HG03095 (cell line): ENCODE results near the gene HDAC4.

Experiments used
- ATAC-seq: cut with Tn5 transposase; IDR thresholded peaks from one replicate; pipeline ENCODE4 v1.9.1; 2021; ENCODE audit warnings: moderate library complexity; ENCODE audit not compliant: unreplicated experiment

HDAC4 gene

DNA sequence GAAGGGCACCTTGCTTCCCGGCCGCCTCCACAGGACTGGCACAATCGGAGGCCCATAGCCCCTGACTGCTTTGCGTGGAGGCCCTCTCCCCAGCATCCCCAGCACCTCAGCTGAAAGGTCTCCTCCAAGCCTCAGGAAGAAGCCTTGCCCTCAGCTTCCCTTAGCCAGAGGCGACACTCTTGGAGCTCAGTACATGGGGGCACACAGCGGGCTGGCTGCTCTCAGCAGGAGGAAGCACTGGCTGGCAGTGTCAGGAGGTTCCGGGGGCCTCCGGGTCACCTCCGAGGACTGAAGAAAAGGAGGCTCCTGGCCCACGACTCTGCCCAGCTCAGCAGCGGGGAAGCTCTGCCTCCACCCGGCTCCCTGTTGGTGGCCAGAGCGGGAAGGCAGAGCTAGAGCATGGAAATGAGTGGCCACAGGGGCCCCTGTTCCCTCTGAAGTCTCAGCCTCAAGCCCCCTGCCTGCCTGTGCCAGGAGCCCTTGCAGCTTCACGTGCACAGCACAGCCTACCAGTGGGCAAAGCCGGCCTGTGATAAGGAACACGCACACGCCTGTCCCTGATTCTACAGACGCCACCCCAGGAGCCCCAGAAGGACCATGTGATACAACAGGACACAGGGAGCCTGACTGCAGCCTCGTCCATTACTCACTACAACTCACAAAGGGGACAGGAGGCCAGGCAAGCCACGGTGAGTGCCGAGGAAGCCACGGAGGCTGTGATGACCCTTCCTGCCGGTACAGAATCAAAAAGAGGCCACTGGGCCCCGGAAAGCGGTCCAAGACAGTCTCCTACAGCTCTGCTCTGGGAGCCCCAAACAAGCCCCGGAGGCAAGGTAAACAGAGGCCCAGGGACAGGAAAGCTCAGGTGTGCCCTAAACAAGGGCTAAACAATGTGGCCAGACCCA, 15.5 kb downstream of the HDAC4 start:
- ATAC-seq, result no peak

- ATAC-seq, result no peak
Observed at GRCh38 chr2:239383759-239384156, 17.1 kb downstream of the HDAC4 start.

DNA sequence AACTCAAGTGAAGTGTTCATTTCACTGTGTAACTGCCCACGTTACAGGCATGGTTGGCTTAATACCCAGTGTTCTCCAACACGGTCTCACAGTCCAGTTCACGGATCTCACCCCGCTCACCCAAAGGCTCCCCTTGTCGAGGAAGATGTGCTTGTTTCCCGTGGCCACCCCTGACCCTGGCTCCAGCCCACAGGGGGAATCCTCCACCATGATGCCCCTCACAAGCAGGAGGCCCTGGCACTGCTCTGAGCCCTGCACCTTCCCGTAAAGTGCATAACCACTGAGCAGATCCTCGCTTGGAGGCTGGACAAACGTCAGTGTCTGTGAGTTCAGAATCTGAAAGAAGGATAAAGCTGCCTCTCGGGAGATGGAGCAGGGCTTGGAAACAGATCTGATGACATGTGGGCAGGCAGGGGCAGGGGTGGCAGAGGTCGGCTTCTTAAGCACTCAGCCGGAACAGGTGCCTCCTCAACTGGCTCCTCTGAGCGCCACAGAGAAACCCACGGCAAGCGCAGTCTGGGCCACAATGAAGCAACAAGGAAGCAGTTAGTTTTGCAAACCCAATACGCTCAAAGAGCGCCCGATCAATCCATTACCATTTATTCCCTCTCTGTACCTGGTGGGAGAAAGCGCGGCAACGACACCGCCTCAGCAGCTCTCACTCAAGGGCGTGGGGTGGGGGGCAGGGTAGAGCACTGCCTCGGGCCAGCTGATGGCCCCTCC, 17.6 kb downstream of the HDAC4 start:
- no peak for ATAC-seq

DNA sequence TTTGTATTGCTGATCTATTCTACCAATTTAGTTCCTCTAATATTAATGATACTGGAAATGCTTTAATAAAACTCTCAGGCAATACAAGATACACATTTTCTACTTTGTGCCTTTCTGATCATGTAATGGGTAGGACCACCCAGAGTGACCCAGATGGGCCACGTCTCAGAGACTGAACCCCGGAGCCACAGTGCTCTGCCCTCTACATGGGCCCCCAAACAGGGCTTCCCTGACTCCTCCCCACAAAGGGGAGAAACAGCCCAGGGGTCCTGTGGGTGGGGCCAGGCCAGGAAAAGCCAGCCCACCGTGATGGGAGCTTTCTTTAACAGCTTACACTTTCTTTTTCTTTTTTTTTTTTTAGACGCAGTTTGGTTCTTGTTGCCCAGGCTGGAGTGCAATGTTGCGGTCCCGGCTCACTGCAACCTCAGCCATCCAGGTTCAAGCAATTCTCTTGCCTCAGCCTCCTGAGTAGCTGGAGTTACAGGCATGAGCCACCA, 18.4 kb downstream of the HDAC4 start:
- ATAC-seq, result no peak

- ATAC-seq, result peak; percentile 56
Observed at GRCh38 chr2:239381709-239382134, 19.1 kb downstream of the HDAC4 start.

DNA sequence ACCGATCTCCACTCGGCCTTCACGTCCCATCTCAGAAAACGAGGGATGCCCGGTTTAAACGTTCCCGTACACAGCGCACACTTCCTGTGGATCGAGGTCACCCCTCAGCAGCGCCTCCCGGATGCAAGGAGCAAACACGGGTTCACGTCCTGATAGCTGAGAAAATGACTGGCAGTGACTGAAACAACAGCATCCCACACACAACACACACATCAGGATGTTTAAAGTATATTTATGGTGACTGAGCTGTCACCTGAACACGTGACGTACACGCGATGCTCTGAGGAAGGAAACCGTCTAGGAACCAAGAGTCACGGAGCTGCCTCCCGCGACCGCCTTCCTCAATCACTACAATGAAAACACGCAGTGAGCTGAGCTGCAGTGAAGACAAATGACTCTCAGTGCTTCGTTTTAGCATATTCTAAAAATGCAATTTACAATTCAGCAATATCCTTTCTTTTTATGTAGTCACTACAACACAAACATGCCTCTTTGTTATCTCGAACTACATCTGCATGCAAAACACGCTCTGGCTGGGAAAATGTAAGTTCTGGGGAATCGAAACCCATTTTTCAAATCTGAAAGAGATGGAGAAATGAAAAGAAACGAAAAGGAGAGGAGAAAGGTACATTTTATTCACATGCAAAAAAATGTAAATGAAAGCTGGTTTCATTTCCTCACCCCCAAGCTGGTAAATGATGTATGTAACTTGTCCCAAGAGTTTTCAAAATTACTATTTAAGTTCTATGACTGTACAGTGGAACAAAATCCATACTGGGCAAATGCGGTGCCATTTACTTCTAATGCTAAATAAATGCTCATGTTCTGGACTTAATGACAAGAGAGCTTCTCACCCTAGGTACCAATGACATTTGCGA, 19.8 kb downstream of the HDAC4 start:
- ATAC-seq, result peak; percentile 34

DNA sequence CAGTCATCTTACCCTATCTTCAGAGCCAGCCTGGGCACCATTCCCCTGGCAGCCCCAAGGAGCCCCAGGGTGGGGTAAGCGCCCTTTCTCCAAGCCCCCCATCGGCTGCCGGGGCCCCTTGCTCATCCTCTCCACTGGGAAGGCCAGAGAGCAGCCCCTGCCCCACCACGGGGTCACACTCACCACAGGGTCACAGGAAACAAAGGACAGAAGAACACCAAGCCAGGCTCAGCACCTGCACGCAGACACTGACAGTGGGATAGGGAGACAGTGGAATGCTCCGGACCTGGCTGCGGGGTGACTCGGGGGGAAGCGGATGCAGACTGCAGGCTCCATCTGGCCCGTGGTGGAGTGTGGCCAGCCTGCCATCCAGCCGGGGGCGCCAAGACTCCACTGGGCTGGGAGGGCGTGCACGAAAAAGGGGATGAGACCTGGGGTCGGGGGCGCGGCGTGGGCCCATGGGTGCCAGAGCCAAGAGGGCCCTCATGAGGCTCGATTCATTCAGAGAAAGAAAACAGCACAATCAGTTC, 21.1 kb downstream of the HDAC4 start:
- no peak for ATAC-seq

DNA sequence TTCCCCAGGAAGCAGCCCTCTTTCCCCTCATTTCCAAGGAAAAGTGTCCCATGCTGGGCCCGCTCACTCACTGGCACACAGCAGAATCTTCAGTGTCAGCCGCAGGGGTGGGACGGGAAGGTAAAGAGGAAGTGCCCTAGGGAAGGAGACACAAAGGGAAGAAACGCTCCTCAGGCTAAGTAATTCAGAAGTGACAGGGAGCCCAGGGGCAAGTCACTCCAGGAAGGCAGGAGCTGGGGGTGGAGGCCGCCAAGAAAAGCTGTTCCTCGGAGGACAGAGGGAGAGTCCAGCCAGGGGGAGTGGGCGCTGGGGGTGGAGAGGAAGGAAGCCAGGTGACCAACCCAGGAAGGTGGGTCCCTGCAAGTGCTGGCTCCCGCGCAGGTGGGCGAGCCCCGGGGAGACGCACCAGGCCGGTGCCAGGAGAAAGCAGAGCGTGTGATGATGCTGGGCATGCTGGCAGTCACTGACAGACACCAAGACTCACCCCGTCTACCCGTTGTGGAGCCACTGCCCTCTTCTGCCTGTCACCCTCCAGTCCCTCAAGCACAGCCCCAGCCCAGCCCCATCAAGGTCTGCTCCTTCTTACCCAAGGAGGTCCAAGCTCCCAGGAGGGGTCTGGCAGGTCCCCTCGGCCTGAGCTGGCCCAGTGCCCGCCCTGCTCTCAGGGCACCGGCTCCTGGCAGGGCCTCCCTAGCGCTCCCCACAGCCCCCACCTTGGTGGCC, 21.7 kb downstream of the HDAC4 start:
- ATAC-seq, result no peak

DNA sequence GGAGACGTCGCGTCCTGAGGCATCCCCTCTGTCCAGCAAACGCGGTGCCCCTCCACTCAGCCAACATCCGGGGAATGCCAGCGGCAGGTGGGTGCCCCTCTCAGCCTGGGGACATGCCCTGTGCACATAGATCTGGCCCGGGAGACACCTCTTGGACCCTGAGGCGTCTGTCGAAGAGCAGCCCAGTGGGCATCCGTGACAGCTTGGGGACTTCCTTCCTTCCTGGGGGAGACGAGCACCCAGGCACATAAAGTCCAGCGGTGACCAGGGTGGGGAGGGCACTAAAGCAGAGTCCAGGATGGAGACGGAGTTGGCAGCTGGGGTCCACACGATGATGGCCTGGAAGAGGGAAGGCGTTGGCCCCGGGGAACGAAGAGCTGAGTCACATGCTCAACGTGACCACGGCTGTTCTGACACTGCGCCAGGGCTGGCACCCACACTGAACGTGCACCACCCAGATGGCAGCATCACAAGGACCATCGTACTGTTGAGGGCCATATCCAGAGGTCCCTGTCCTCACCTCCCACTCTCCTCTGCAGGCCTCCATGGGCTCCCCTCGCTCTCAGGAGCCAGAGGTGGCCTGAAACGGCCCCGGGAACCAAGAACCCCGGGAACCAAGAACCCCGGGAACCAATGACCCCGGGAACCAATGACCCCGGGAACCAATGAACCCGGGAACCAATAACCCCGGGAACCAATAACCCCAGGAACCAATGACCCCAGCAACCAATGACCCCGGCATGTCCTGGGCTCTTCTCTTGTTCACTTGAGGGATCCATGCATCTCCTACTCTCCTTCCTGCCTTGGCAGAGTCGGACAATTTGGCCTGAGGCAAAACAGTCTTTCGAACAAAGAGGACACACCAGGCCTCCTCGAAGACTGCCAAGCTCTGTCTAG, 22.6 kb downstream of the HDAC4 start:
- ATAC-seq, result no peak

GRCh38 chr2:239377591-239377990, 23.2 kb downstream of the HDAC4 start:
- ATAC-seq, result no peak

GRCh38 chr2:239376942-239377531, 23.8 kb downstream of the HDAC4 start:
- ATAC-seq, result no peak

DNA sequence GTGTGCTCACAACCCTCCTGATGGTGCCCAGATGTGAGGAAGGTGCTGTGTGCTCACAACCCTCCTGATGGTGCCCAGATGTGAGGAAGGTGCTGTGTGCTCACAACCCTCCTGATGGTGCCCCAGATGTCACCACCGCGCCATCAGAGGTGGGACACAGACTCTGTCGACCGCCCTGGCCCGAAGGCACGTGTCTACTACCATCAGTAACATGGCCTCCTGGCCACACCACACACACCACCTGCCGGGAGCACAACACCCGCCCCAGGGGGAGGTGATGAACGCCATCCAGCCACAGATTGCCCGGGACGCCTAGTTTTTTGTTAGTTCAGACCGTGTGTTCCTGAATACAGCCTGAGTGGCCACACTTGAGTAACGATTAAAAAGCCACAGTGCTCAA, 24.5 kb downstream of the HDAC4 start:
- ATAC-seq, result no peak

DNA sequence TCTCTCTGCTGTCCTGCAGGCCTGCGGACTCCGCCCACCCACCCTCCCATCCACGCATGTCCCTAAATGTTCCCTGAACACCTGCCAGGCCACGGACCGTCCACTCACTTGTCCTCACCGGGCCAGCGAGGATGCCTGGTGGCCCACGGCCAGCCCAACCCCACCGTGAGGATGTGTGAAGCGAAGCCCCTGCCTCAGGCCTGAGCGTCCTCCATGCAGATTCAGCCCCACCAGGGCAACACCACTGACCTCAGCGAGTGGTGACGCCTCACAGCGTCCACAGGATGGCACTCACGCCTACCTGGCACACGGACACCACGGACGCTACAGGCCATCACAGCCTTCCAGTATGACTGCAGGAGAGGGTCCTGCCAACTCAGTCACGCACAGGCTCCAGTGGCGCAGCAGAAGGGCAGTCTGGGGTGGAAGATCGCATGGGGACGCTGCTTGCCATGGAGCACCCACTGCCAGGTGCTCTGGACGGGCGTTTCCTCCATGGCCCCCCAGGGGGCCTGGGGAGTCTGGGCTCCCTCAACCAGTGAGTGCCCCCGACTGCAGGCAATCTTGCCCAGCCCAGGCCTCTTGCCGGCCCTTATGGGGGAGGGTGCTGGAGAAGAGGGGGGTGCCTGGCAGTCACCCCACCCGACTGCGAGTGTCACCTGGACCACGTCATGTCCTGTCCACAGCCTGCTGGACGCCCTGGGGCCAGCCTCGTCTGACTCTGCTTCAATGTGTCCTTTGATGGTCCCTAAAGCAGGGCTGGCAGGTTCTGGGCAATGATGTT, 25.4 kb downstream of the HDAC4 start:
- no peak for ATAC-seq

DNA sequence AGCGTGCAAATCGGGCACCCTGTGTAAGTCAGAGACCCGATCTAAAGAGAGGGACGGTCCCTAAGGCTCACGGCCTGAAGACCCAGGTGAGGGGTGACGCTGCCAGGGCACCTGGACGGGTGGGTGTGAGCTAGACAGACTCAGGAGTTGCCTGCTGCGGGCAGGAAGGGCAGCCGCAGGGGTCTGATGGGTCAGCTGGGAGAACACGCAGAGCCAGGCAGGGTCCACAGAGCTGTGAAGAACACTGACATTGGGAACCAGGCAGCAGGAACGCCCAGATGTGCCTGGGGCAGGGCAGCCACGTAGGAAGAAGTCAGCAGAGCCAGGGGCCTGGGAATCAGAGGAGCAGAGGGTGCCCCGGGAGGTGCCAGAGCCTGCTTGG, 25.9 kb downstream of the HDAC4 start:
- ATAC-seq, result no peak

GRCh38 chr2:239372835-239373234, 28.0 kb downstream of the HDAC4 start:
- no peak for ATAC-seq

- no peak for ATAC-seq
Observed at GRCh38 chr2:239371726-239372686, 28.8 kb downstream of the HDAC4 start.
